HepG2 (cell line): ENCODE measurements around the gene PYGL. TPM values are rescaled to one million over a fixed set of nuclear protein-coding genes. Genes with fewer than 3 reads are reported as not detected.

Experiments
- AHDC1 ChIP-seq: sonication (generic); formaldehyde crosslinking; IDR thresholded peaks from 2 replicates; pipeline ENCODE4 v1.5.1; 2020; ENCODE audit warnings: mild to moderate bottlenecking, missing genetic modification reagents, borderline replicate concordance
- BORCS8-MEF2B ChIP-seq: sonication (generic); formaldehyde crosslinking; IDR thresholded peaks from 2 replicates; pipeline ENCODE4 v1.8.0; 2022; ENCODE audit warnings: mild to moderate bottlenecking, missing genetic modification reagents
- CREB3 ChIP-seq: sonication (generic); formaldehyde crosslinking; IDR thresholded peaks from 2 replicates; pipeline ENCODE4 v1.5.0; 2020; ENCODE audit warnings: missing genetic modification reagents
- ELF3 ChIP-seq: IDR thresholded peaks from 2 replicates; pipeline ENCODE4 v1.6.1; 2016; ENCODE audit warnings: missing genetic modification reagents, missing compliant biosample characterization
- ETV5 ChIP-seq: IDR thresholded peaks from 2 replicates; pipeline ENCODE4 v1.6.1; 2018; ENCODE audit warnings: missing biosample characterization, missing genetic modification reagents, inconsistent platforms, borderline replicate concordance
- HBP1 ChIP-seq: IDR thresholded peaks from 2 replicates; pipeline ENCODE4 v1.6.1; 2016; ENCODE audit warnings: low read depth, control low read depth
- KLF16 ChIP-seq, 2 experiments: sonication (generic) in 1 of 2; formaldehyde crosslinking in 1 of 2; IDR thresholded peaks; 2 replicates each; pipeline versions ENCODE4 v1.6.1 to v1.8.0; 2016 to 2023; ENCODE audit warnings: missing genetic modification reagents in 2 of 2, missing compliant biosample characterization in 1 of 2
- MXD3 ChIP-seq: IDR thresholded peaks from 2 replicates; pipeline ENCODE4 v1.6.1; 2016; ENCODE audit warnings: mild to moderate bottlenecking, missing biosample characterization, missing genetic modification reagents
- NCOA1 ChIP-seq: sonication (generic); formaldehyde crosslinking; IDR thresholded peaks from 2 replicates; pipeline ENCODE4 v1.9.0; 2021; ENCODE audit warnings: missing genetic modification reagents
- PLSCR1 ChIP-seq: sonication (generic); formaldehyde crosslinking; IDR thresholded peaks from 2 replicates; pipeline ENCODE4 v1.5.0; 2020; ENCODE audit warnings: missing genetic modification reagents, mild to moderate bottlenecking, borderline replicate concordance
- SIN3B ChIP-seq: fragments of 150-350 bp; IDR thresholded peaks from 2 replicates; pipeline ENCODE4 v1.6.1; 2014; ENCODE audit warnings: low read length
- TBX3 ChIP-seq: fragments of 450-650 bp; IDR thresholded peaks from 2 replicates; pipeline ENCODE4 v1.6.1; 2017; ENCODE audit warnings: antibody characterized with exemption, mild to moderate bottlenecking, inconsistent platforms, borderline replicate concordance
- THAP7 ChIP-seq: sonication (generic); formaldehyde crosslinking; IDR thresholded peaks from 2 replicates; pipeline ENCODE4 v1.8.1; 2023; ENCODE audit warnings: mild to moderate bottlenecking, missing genetic modification reagents
- XBP1 ChIP-seq: sonication (generic); formaldehyde crosslinking; IDR thresholded peaks from 2 replicates; pipeline ENCODE4 v1.5.0; 2020; ENCODE audit warnings: missing genetic modification reagents
- YEATS4 ChIP-seq: sonication (generic); formaldehyde crosslinking; IDR thresholded peaks from 2 replicates; pipeline ENCODE4 v1.4.0; 2020; ENCODE audit warnings: missing genetic modification reagents, borderline replicate concordance
- ZKSCAN8 ChIP-seq: IDR thresholded peaks from 2 replicates; pipeline ENCODE4 v1.6.1; 2016; ENCODE audit warnings: borderline replicate concordance, missing genetic modification reagents, missing compliant biosample characterization
- ZNF12 ChIP-seq: sonication (generic); formaldehyde crosslinking; IDR thresholded peaks from 2 replicates; pipeline ENCODE4 v1.5.0; 2020; ENCODE audit warnings: missing genetic modification reagents
- ZNF263 ChIP-seq: sonication (generic); formaldehyde crosslinking; IDR thresholded peaks from 2 replicates; pipeline ENCODE4 v1.4.0; 2020; ENCODE audit warnings: missing genetic modification reagents
- ZNF605 ChIP-seq: sonication (generic); formaldehyde crosslinking; IDR thresholded peaks from 2 replicates; pipeline ENCODE4 v1.8.0; 2022; ENCODE audit warnings: mild to moderate bottlenecking, missing genetic modification reagents
- polyA plus RNA-seq, 8 experiments: library from polyadenylated mRNA; depleted of rRNA in 3 of 8; stranded (reverse) in 7 of 8; unstranded in 1 of 8; fragments of >200 nt; fragmentation: Illumina TruSeq in 4 of 8; extraction: Trizol in 4 of 8; gene quantifications; 2 replicates each; pipeline versions ENCODE4 v1.2.1 to v1.2.3, GENCODE V29; 2011 to 2016; ENCODE audit warnings: low read depth in 4 of 8, missing spikeins in 1 of 8, mixed read lengths in 1 of 8; ENCODE audit not compliant: insufficient read depth in 1 of 8
- total RNA-seq, 5 experiments: library from RNA; depleted of rRNA; stranded (reverse); fragments of >200 nt; fragmentation: Illumina TruSeq; extraction: Trizol; gene quantifications; 2 replicates each; pipeline ENCODE4 v1.2.3, GENCODE V29; 2016; ENCODE audit warnings: low read depth in 1 of 5

Gene PYGL
- total and polyA plus RNA-seq, 2 of the 13 experiments (the other 11 are each of a cell fraction or from before 2014, with no cell fraction given) = 98.4 to 110 TPM

- TF ChIP-seq ELF3 (CRISPR knock-in tag) = peak; percentile 61
- no peak for TF ChIP-seq XBP1
- peak in 1 of 2 experiments; percentile 43; a peak in 1 of 4 replicates for TF ChIP-seq KLF16 (CRISPR knock-in tag; IDR thresholded peaks at IDR 0.05)
- no peak for TF ChIP-seq ZNF605 (CRISPR knock-in tag)
- no peak for TF ChIP-seq MXD3 (CRISPR knock-in tag)
- no peak for TF ChIP-seq PLSCR1
- TF ChIP-seq BORCS8-MEF2B (CRISPR knock-in tag) = no peak
- no peak for TF ChIP-seq ZNF12 (CRISPR knock-in tag)
- TF ChIP-seq HBP1 = 0 out of 2 replicates have a peak, but pooled peaks have one; percentile 34
- peak; percentile 78; the same call in 1 of the 2 replicates for TF ChIP-seq YEATS4 (CRISPR knock-in tag)
- no peak for TF ChIP-seq THAP7 (CRISPR knock-in tag)
- TF ChIP-seq AHDC1 (CRISPR knock-in tag) = peak; percentile 81
- no peak; the same call in 1 of the 2 replicates for TF ChIP-seq ETV5
- TF ChIP-seq CREB3 (CRISPR knock-in tag) = 0 out of 2 replicates have a peak, but pooled peaks have one; percentile 55
- no peak for TF ChIP-seq TBX3
- TF ChIP-seq ZKSCAN8 (CRISPR knock-in tag) = peak; percentile 45; the same call in 1 of the 2 replicates
- TF ChIP-seq ZNF263 (CRISPR knock-in tag) = no peak
- no peak for TF ChIP-seq NCOA1 (CRISPR knock-in tag)
- TF ChIP-seq SIN3B = no peak
These were observed 8.9 kb downstream of the PYGL start (continued) for GRCh38 chr14:50935126-50936015.
